SU-DHL-6 (cell line): ENCODE measurements around the gene RRP15.

Experiments
- H2AFZ ChIP-seq: fragments of 200-600 bp; sonication (generic); 2 replicates; pipeline ENCODE4 v1.6.1; 2014; ENCODE audit warnings: low read depth, mild to moderate bottlenecking, moderate library complexity, mixed read lengths, antibody characterized with exemption, low read length; ENCODE audit not compliant: severe bottlenecking
- H3F3A ChIP-seq: fragments of 200-600 bp; shearing (Covaris generic); 2 replicates; pipeline ENCODE4 v1.6.0; 2016; ENCODE audit warnings: antibody characterized with exemption, mild to moderate bottlenecking; ENCODE audit not compliant: insufficient read depth
- H3K27ac ChIP-seq: fragments of 200-600 bp; sonication (generic); 2 replicates; pipeline ENCODE4 v1.5.1; 2016; ENCODE audit warnings: low read depth, mild to moderate bottlenecking, low read length, moderate library complexity, mixed read lengths
- H3K27me3 ChIP-seq: fragments of 200-600 bp; sonication (generic), shearing (Covaris generic); 2 replicates; pipeline ENCODE4 v1.6.0; 2014; ENCODE audit warnings: mild to moderate bottlenecking, low read length
- H3K36me3 ChIP-seq: fragments of 200-600 bp; sonication (generic); 2 replicates; pipeline ENCODE4 v1.6.1; 2014; ENCODE audit warnings: mild to moderate bottlenecking, low read length, mixed read lengths
- H3K4me2 ChIP-seq: fragments of 300-600, 200-600 bp; shearing (Covaris generic), sonication (generic); 2 replicates; pipeline ENCODE4 v1.6.0; 2014; ENCODE audit warnings: low read length, low read depth, mild to moderate bottlenecking; ENCODE audit not compliant: poor library complexity, severe bottlenecking
- H3K4me3 ChIP-seq: fragments of 200-600 bp; sonication (generic); 2 replicates; pipeline ENCODE4 v1.5.1; 2014; ENCODE audit warnings: antibody characterized with exemption, low read length, mild to moderate bottlenecking, mixed read lengths; ENCODE audit not compliant: insufficient read depth, poor library complexity, severe bottlenecking
- H3K79me2 ChIP-seq: fragments of 200-600 bp; sonication (generic); 2 replicates; pipeline ENCODE4 v1.6.1; 2014; ENCODE audit warnings: mild to moderate bottlenecking, low read length, moderate library complexity; ENCODE audit not compliant: insufficient read depth
- H3K9ac ChIP-seq: fragments of 200-600 bp; sonication (generic); 2 replicates; pipeline ENCODE4 v1.7.0; 2014; ENCODE audit warnings: mild to moderate bottlenecking, low read length
- H3K9me2 ChIP-seq: fragments of 200-600 bp; sonication (generic); replicated peaks from 2 replicates; pipeline ENCODE4 v1.6.1; 2014; ENCODE audit warnings: low read length; ENCODE audit not compliant: insufficient read depth
- H3K9me3 ChIP-seq: fragments of 200-600 bp; sonication (generic); 2 replicates; pipeline ENCODE4 v1.6.1; 2014; ENCODE audit warnings: low read length, mixed read lengths; ENCODE audit not compliant: insufficient read depth
- H4K20me1 ChIP-seq: fragments of 200-600 bp; sonication (generic); 2 replicates; pipeline ENCODE4 v1.6.1; 2014; ENCODE audit warnings: low read depth, mild to moderate bottlenecking, antibody characterized with exemption, low read length, moderate library complexity, mixed read lengths
- CTCF ChIP-seq: fragments of 200-600 bp; sonication (generic); IDR thresholded peaks from one replicate; pipeline ENCODE4 v1.5.1; 2017; ENCODE audit warnings: antibody characterized with exemption, mild to moderate bottlenecking, low read length, moderate library complexity; ENCODE audit not compliant: insufficient read depth, poor library complexity, severe bottlenecking
- EZH2phosphoT487 ChIP-seq: fragments of 200-600 bp; sonication (generic), shearing (Covaris generic); conservative IDR thresholded peaks from 2 replicates; pipeline ENCODE4 v1.6.1; 2018; ENCODE audit warnings: mild to moderate bottlenecking, antibody characterized with exemption, low read length, moderate library complexity, mixed read lengths

Gene RRP15

GRCh38 chr1:218355278-218355677, 70.2 kb downstream of the RRP15 start:
- Histone ChIP-seq H3K4me2 (no peak overlapping the region), H3K9me3 (no peaks in the 10 kb centered on the region), H3F3A (no peaks in the 10 kb centered on the region), H2AFZ (no peak overlapping the region), H3K36me3 (no peaks in the 10 kb centered on the region), H3K27me3 (no peaks in the 10 kb centered on the region), H3K4me3 (no peak overlapping the region), H3K9me2 (no peaks in the 10 kb centered on the region), H3K27ac (no peak overlapping the region), H3K9ac (no peak overlapping the region), H3K79me2 (no peaks in the 10 kb centered on the region), H4K20me1 (no peaks in the 10 kb centered on the region)
- TF ChIP-seq CTCF (no peak), EZH2phosphoT487 (no peak)

GRCh38 chr1:218357211-218357892, 72.3 kb downstream of the RRP15 start:
- no peak overlapping the region for H3K27ac ChIP-seq
- no peak overlapping the region for H3K4me3 ChIP-seq
- no peak for TF ChIP-seq CTCF
- no peak for TF ChIP-seq EZH2phosphoT487
- no peak overlapping the region for H3K9ac ChIP-seq
- H3K4me2 ChIP-seq = no peak overlapping the region
- H2AFZ ChIP-seq = no peak overlapping the region
- no peaks in the 10 kb centered on the region for H3K9me2 ChIP-seq
- H3K27me3 ChIP-seq = no peaks in the 10 kb centered on the region
- H3K36me3 ChIP-seq = no peaks in the 10 kb centered on the region
- no peaks in the 10 kb centered on the region for H3K9me3 ChIP-seq
- H4K20me1 ChIP-seq = no peaks in the 10 kb centered on the region
- no peaks in the 10 kb centered on the region for H3K79me2 ChIP-seq
- no peaks in the 10 kb centered on the region for H3F3A ChIP-seq

- Histone ChIP-seq H3K4me3 (no peak overlapping the region), H3K27ac (no peak overlapping the region), H3K9ac (no peak overlapping the region), H2AFZ (no peak overlapping the region), H3K9me3 (no peaks in the 10 kb centered on the region), H3K36me3 (no peaks in the 10 kb centered on the region), H3K9me2 (no peaks in the 10 kb centered on the region), H3K79me2 (no peaks in the 10 kb centered on the region), H3F3A (no peaks in the 10 kb centered on the region), H4K20me1 (no peaks in the 10 kb centered on the region), H3K27me3 (no peaks in the 10 kb centered on the region), H3K4me2 (no peak overlapping the region)
- TF ChIP-seq CTCF = no peak
- no peak for TF ChIP-seq EZH2phosphoT487
Observed at GRCh38 chr1:218357893-218358232, 72.8 kb downstream of the RRP15 start.
